GM08714 (cell line): ENCODE data around the gene APOL1.

Experiments
- H3K4me3 ChIP-seq: fragments of 200-500 bp; sonication (Bioruptor generic); 2 replicates; pipeline ENCODE4 v1.5.1; 2014; ENCODE audit warnings: mild to moderate bottlenecking, low read length, inconsistent platforms
- ZNF274 ChIP-seq: IDR thresholded peaks from 2 replicates; pipeline ENCODE4 v1.6.1; 2012; ENCODE audit warnings: mild to moderate bottlenecking, low read depth, low read length

The APOL1 gene

GRCh38 chr22:36303874-36304273, 50.9 kb downstream of the APOL1 start:
- no peak overlapping the region for H3K4me3 ChIP-seq
- TF ChIP-seq ZNF274: no peak

DNA sequence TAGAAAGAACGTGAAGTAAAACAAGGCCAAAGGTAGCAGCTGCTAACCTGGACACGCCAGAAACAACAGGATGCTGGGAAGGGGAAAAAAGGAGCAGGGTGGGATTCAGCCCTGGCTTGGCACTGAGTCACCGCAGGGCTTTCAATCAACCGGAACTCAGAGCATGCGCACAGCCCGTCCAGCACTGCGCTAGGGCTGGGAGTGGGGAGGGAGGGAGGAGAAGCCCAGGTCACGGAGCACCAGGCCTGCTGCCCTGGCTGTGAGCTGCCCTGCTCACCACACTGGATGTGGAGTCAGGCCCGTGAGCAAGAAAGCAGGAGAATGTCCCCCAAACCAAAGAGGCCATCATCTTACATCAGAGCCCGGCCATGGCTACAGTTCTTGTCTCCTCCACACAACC, 51.5 kb downstream of the APOL1 start:
- no peak overlapping the region for H3K4me3 ChIP-seq
- TF ChIP-seq ZNF274: no peak

GRCh38 chr22:36305813-36306212, 52.9 kb downstream of the APOL1 start:
- no peak overlapping the region for H3K4me3 ChIP-seq
- TF ChIP-seq ZNF274: no peak

DNA sequence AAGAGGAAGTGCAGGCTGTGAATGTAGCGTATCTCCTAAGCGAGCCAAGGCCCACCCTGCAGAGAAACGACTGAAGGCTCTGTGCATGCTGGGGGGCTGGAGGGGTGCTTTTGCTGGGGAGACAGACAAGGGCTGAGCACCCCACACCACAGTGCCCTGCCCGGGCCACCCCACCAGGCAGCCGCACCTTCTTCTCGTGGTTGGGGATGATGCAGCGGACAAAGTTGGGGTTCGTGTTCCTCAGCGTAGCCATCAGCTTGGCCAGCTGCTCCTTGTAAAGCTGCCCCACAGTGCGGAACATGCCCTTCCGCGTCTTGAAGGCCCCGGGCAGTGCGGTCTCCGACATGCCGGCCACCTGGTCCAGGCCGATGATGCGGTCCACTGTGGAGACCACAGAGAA, 53.3 kb downstream of the APOL1 start:
- H3K4me3 ChIP-seq: no peak overlapping the region
- no peak for TF ChIP-seq ZNF274

GRCh38 chr22:36308880-36309279, 55.9 kb downstream of the APOL1 start:
- H3K4me3 ChIP-seq: no peak overlapping the region
- TF ChIP-seq ZNF274: no peak

DNA sequence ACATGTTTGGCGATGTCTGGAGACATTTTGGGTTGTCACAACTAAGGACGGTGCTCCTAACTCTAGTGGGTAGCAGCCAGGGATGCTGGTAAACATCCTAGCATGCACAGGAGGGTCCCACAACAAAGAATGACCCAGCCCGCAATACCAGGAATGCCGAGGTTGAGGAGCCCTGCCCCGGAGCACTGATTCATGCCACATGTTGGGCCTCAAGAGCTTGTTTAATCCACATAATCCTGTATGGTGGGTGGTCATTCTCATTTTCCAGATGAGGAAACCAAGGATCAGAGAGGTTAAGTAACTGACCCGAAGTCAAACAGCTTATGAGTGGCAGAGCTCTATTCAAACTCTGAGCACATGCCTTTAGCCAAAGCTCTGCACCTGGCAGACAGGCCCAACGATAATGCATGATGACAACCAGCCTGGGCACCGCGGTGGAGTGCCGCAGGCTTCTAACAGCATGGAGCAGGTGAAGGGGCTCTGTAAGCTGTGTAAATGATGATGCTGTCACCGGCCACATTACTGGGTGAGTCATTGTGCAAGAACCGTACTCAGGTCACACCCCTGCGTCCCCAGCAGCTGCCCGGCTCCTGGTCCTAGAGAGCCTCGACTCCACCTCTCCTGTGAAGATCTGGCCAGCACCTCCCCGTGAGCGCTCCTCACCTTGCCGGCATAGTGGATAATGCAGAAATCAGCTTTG, 58.6 kb downstream of the APOL1 start:
- TF ChIP-seq ZNF274: no peak
- H3K4me3 ChIP-seq: no peak overlapping the region

GRCh38 chr22:36315325-36315724, 62.4 kb downstream of the APOL1 start:
- no peak overlapping the region for H3K4me3 ChIP-seq
- no peak for TF ChIP-seq ZNF274

DNA sequence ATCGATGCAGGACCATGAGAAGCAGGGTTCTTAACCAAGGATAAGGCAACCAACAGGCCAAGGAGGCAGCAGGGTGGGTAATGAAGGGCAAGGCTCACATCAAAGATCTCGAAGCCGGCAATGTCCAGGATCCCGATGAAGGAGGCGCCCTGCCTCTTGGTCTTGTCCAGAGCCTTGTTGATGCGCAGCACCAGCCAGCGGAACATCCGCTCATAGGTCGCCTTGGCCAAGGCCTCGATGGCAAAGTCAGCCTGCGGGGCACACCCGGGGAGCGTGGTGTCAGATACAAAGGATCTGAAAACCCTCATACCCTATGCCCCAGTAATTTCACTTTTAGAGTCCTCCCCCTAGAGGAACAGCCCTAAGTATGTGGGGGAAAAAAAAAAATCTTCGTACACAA, 63.5 kb downstream of the APOL1 start:
- H3K4me3 ChIP-seq: no peak overlapping the region
- no peak for TF ChIP-seq ZNF274
